LNCaP clone FGC (cell line): ENCODE data around the gene CLDN7.

ENCODE experiments used
- DNase-seq: peaks from one replicate; pipeline ENCODE4 v3.0.0-alpha.2; 2011; ENCODE audit warnings: low read depth
- H3K4me3 ChIP-seq: 2 replicates; pipeline ENCODE4 v1.5.1; 2011; ENCODE audit warnings: mild to moderate bottlenecking, low read depth, low read length, control low read depth
- CTCF ChIP-seq: IDR thresholded peaks from 2 replicates; pipeline ENCODE4 v1.5.1; 2012; ENCODE audit warnings: mild to moderate bottlenecking; ENCODE audit not compliant: control insufficient read depth, insufficient read depth; ENCODE audit errors: extremely low read depth

Gene CLDN7

GRCh38 chr17:7218166-7218565, 44.1 kb downstream of the CLDN7 start:
- no peak for TF ChIP-seq CTCF
- H3K4me3 ChIP-seq: no peak overlapping the region
- no peak for DNase-seq

GRCh38 chr17:7217113-7217987, 44.9 kb downstream of the CLDN7 start:
- no peak for DNase-seq
- TF ChIP-seq CTCF: no peak
- peak overlapping the region; percentile 43 for H3K4me3 ChIP-seq

DNA sequence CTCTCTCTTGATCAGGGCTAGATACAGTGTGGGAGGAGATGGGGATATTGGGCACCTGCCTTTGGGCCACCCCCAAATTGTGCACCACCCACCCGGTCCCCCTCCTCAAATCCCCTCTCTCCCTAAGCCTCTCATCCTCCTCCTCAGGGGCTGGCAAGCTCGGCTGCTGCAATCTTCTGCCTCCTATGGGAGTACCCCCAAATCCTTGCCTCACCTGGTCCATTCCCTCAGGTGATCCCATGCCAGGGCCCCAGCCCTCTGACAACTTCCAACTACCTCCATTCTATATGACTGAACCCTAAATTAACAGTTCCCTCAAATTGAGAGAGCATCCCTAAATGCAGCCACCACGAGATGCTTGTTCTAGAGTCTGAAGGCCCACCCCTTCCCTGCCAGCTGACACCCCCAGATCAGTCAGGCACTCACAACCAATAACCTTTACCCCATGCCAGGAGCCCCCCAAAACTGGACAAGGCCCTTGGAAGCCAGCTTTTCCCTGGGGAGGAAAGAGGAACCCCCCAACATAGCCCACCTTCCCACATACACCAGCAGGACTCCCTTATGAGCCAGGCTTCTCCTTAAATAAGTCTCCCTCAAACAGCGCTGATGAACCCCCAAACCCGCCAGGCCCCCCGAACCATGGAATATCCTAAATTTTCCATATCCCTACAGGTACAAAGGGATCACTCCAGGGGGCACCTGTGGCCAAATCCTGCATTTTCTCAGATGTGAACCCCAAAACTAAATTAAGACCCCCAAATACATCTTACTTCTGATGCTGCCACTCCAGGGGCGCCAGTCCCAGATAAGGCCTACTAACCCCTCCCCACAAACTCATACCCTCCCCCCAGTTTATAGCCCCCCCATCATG, 45.8 kb downstream of the CLDN7 start:
- no peak for DNase-seq
- peak overlapping the region; percentile 43 for H3K4me3 ChIP-seq
- no peak for TF ChIP-seq CTCF

DNA sequence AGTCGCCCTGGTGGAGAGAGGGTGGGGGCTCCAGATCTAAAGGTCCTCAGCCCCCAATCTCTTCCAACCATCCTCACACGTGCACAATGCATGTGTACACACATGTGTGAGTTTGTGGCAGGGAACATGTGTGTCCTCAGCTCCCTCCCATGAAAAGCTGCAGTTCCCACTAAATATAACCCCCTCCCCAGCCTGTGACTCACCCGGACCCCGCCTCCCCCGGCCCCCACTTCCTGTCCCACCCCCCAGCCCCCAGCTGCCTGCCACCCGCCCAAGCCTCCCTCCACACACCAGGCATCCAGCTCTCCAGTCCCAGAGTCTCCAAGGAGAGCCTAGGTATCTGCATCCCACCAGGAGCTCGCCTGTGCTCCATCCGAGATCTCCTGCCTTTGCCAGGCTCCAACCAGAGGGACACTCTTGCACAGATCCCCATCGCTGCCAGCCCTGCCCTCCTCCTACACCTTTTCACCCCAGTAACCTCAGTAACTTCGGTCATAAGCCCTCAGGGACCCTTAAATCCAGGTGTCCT, 46.6 kb downstream of the CLDN7 start:
- no peak for DNase-seq
- no peak overlapping the region for H3K4me3 ChIP-seq
- no peak for TF ChIP-seq CTCF

- no peak for TF ChIP-seq CTCF
- no peak for DNase-seq
- H3K4me3 ChIP-seq: no peak overlapping the region; the same call in 1 of the 2 replicates
These were observed 47.1 kb downstream of the CLDN7 start for GRCh38 chr17:7215136-7215638.

GRCh38 chr17:7214300-7215135, 47.8 kb downstream of the CLDN7 start:
- TF ChIP-seq CTCF: peak; percentile 44
- peak; percentile 81 for DNase-seq

More at GRCh38 chr17:7214300-7215135, 47.8 kb downstream of the CLDN7 start:
- H3K4me3 ChIP-seq: peak overlapping the region; percentile 45
